HG02885 (cell line): Measurements from ENCODE around the gene CMSS1.
A peak's percentile ranks its signal among the peaks of the same experiment; 100 is the strongest.
"Not testable (repeated sequence)": the region's sequence is repeated elsewhere in the genome, so short reads cannot be mapped to it uniquely, and the experiment has no call there.

ENCODE experiments used
- ATAC-seq: cut with Tn5 transposase; IDR thresholded peaks from one replicate; pipeline ENCODE4 v1.9.1; 2021; ENCODE audit warnings: mild to moderate bottlenecking; ENCODE audit not compliant: unreplicated experiment, poor library complexity

CMSS1 gene

GRCh38 chr3:100195375-100195774 lies 377.7 kb downstream of the CMSS1 start:
- no peak for ATAC-seq

DNA sequence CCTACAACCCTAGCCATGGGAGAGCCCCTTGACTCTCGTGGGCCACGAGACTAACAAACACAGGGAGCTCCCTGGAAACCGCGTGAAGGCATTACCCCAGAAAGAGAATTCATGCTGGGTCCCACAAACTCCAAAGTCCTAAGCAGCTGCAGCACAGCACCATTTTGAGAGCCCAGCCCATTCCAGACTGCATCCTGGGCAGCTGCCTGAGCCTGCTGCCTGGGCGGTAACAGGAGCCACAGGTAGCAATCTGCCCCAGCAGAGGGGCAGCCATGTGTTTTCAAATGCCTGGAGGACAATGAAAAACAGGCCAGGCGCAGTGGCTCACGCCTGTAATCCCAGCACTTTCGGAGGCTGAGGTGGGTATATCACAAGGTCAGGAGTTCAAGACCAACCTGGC lies 380.2 kb downstream of the CMSS1 start:
- no peak for ATAC-seq

DNA sequence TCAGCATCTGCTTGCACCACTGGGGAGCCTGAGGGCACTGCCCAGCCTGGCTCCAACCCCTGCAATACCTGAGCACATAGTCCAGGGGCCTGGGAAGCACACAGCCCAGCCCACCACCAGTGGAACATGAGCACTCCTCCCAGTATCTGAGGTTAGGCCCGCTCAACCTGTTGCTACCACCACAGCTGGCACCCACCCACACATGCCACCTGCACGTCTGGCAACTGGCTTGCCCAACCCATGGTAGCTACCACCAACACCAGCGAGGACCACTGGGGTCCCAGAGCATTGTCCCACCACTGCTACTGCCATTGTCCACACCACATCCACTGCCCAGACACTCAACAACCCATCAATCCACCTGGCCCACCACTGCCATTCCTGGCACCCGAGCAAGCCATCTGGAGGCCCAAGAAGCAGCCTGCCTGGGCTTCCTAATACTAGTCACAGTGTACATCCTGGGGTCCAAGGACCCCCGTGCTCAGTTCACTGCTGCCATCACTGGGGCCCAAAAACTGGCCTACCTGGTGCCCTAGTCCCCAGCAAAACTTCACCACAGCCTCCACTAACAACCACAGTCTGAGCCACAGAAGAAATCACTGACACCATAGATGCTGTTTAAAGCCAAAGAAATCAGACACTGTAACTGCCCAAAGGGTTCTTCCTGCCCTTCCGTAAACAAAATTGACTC lies 381.1 kb downstream of the CMSS1 start:
- no peak for ATAC-seq

DNA sequence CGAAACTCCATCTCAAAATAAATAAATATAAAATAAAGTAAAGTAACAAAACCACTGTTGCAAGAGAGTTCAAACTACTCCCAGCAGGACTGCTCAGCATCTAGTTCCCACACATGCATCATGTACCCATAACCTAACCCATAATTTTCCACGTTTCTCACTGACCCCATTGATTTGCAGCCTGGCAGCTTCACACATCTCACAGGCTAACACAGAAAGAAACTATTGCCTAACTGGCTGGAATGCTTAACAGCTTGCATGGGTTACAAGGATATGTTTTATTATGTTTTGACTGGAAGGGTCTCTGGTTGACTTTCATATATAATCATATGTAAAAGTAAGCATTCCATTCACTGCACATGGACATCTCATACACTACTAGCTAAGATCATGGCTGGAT lies 387.5 kb downstream of the CMSS1 start:
- no peak for ATAC-seq

DNA sequence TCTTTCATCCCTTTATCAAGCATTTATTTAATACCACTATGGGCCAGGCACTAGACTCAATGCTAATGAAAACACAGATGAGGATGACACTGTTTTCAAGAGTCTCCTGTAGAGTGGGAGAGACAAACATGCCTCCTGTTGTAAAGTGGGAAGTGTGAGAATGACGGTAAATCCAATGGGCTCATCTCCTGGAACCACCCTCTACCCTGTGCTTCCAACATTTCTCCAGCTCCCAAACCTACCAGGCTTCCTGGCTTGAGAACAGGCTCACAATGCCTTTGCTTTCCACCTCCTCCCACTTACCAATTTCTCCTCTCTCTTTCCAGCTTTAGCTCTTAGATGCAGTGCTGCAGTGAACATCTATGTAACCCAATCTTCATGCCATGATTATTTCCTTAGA lies 389.0 kb downstream of the CMSS1 start:
- no peak for ATAC-seq

GRCh38 chr3:100207886-100208285 lies 390.2 kb downstream of the CMSS1 start:
- no peak for ATAC-seq

GRCh38 chr3:100209169-100209568 lies 391.5 kb downstream of the CMSS1 start:
- no peak for ATAC-seq

DNA sequence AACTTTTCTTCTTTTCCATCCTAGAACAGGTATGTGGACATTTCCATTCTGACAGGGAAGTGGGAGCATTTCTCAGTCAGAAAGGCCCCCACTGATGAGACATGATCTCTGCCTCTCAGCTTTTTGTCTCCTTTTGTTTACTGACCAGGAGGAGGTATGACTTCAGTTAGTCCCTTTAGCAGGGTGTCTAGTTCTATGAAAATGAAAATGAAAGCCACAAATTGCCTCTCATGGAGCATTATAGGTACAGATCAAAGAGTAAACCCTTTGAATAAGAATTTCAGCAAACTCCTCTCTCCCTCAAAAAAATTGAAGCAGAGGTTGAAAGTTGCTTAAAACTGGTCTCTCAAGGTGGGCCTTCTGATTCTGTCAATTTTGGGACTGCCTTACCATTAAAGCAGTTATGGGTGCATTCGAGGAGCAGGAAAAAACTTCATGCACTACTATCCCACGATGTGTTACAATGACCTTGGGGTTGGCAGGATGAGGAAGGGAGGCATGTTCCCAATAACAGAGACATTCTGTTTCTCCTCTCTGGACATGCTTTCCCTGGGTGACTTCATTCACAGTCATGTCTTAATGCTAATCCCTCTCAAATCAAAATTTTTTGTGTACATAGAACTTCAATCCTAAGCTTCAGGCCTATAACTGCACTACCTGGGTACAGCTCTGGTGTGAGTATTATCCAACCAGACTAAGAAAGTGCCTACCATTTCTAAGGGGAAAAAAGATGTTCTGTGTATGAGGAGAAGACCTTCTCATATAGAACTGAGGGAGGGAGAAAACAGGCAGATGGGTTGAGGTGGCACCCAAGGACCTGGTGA lies 392.5 kb downstream of the CMSS1 start:
- peak; percentile 98 for ATAC-seq

GRCh38 chr3:100210772-100211135 lies 393.1 kb downstream of the CMSS1 start:
- ATAC-seq, result no peak

- no peak for ATAC-seq
These were observed 396.4 kb downstream of the CMSS1 start for GRCh38 chr3:100213891-100214573.

DNA sequence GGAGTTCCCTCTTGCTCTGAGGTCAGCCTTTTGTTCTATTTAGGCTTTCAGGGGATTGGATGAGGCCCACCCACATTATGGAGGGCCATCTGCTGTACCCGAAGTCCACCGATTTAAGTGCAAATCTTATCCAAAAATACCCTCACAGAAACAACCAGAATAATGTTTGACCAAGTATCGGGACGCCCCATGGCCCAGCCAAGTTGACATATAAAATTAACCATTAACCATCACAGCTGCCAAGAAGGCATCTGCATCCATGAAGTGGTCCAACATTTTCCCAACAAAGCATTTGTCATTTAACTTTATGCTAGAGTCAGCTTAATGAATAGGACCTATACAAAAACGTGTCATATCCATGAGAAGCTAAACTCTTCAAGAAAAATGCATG lies 396.9 kb downstream of the CMSS1 start:
- no peak for ATAC-seq

DNA sequence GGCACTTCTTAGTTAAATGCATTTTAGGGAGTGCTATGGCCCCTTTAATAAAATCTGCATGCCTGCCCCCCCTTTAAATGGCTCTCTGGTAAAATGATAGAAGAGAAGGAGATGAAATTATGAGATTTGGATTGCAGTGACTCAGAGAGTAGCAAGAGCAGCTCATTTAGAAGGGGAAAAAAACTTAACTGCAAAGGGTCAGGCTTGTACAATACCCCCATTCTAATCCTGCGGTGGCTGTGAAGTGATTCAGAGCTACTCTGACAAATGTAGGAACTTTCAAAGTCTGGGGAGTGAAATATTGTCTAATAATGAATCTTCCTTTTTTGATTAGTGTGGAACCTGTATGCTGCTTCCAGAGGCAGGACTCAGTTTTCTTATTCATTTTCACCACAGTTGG lies 399.1 kb downstream of the CMSS1 start:
- ATAC-seq, result no peak

- ATAC-seq, result no peak
These were observed 403.5 kb downstream of the CMSS1 start for GRCh38 chr3:100221159-100221558.

DNA sequence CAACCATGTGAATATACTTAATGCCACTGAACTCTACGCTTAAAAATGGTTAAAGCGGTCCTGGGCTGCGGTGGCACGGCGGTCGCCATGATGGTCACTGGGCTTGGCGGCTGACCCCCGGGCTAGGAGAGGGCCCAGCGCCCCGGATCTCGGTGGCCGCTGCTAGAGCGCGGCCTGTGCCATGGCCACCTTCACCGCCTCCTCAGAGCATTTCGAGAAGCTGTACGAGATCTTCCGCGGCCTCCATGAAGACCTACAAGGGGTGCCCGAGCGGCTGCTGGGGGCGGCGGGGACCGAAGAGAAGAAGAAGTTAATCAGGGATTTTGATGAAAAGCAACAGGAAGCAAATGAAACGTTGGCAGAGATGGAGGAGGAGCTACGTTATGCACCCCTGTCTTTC lies 407.5 kb downstream of the CMSS1 start:
- ATAC-seq, result no peak

GRCh38 chr3:100225883-100226282 lies 408.2 kb downstream of the CMSS1 start:
- no peak for ATAC-seq

DNA sequence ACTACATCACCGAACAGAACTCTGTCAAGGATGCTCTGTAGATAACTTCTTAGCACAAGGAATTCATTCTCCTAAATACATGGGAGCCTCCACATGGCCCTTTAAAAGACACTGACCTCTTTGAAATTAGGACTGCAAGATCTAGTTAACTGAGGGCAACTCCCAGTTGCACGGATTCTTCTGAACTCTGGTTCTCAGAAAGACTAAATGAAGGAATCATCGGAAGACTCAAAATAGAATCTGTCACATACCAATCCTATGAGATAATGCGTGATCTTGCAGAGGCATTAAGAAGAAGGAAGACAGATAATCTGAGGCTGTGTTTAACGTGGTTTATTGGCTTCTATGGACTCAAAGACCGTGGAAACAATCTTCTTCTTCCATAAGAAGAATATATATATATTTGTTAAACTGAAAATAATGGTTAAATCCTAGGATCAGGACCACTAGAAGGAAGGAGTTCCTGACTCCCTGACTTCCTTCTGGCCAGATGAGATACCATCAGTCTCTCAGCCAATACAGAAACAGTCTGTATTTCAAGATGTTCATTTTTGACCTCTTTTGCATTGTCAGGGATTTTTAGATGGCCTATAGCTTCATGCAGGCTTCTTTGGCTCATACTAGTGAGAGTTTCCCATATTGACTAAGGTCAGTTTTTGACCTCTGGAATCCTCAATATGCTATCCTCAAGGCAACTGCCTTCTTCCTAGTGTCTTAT lies 409.2 kb downstream of the CMSS1 start:
- no peak for ATAC-seq

DNA sequence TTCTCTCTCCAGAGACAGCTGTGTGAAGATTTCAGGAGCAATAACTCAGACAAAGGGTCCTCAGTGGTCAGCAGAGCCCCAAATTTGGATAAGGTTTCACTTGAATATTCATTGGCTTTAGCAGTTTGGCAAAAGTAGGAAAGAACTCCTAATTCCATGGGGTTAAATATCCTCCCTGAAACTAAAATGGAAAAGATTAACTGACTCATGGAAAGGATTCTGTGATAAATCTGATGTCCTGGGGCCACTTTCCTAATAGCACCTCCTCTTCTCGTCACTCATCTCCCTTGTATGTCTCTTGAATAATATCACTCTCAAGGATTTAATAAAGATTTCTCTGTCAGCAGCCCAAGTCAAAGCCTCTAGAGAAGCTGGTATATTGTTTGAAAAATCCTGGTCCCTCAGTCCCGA lies 409.9 kb downstream of the CMSS1 start:
- ATAC-seq, result no peak

DNA sequence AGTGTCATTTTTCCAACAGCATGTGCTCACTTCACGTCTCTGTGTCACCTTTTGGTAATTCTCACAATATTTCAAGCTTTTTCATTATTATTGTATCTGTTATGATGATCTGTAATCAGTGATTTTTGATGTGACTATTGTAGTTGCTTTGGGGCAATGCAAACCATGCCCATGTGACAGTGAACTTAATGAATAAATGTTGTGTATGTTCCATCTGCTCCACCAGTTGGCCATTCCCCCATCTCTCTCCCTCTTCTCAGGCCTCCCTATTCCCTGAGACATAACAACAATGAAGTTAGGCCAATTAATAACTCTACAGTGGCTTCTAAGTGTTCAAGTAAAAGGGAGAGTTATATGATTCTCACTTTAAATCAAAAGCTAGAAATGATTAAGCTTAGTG lies 410.6 kb downstream of the CMSS1 start:
- no peak for ATAC-seq

DNA sequence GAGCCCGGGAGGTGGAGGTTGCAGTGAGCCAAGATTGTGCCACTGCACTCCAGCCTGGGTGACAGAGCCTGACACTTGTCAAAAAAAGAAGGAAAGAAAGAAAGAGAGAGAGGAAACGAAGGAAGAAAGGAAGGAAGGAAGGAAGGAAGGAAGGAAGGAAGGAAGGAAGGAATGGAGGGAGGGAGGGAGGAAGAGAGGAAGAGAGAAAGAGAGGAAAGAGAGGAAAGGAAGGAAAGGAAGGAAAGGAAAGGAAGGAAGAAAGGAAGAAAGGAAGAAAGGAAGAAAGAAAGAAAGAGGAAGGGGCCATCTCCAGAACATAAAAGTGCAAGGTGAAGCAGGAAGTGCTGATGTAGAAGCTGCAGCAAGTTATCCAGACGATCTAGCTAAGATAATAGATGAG lies 411.5 kb downstream of the CMSS1 start:
- not testable (repeated sequence) for ATAC-seq

GRCh38 chr3:100230710-100231109 lies 413.0 kb downstream of the CMSS1 start:
- ATAC-seq, result no peak
